K562 (cell line): ENCODE measurements around the gene GRB10. TPM values are rescaled to one million over a fixed set of nuclear protein-coding genes. Genes with fewer than 3 reads are reported as not detected.

Source experiments
- ARID3A ChIP-seq: IDR thresholded peaks from 2 replicates; pipeline ENCODE4 v1.6.1; 2012; ENCODE audit warnings: low read depth, low read length, improper control_type of control experiment, borderline replicate concordance
- CREM ChIP-seq: IDR thresholded peaks from 2 replicates; pipeline ENCODE4 v1.6.1; 2014; ENCODE audit warnings: antibody characterized with exemption, low read depth
- ERF ChIP-seq: fragments of 450-650 bp; formaldehyde crosslinking; IDR thresholded peaks from 2 replicates; pipeline ENCODE4 v1.4.0; 2020; ENCODE audit warnings: mild to moderate bottlenecking, mixed read lengths
- FIP1L1 ChIP-seq: fragments of 200-400 bp; formaldehyde crosslinking; IDR thresholded peaks from 2 replicates; pipeline ENCODE4 v1.6.1; 2018; ENCODE audit warnings: mild to moderate bottlenecking, low read depth, low read length; ENCODE audit not compliant: poor library complexity, severe bottlenecking
- FOXJ2 ChIP-seq: fragments of 200-800 bp; sonication (Bioruptor generic); IDR thresholded peaks from 2 replicates; pipeline ENCODE4 v1.6.1; 2016; ENCODE audit warnings: missing genetic modification characterization, missing compliant biosample characterization
- HDAC1 ChIP-seq, 2 experiments: fragments of 450-650 bp; IDR thresholded peaks; 2 replicates each; pipeline ENCODE4 v1.6.1; 2016 to 2017; ENCODE audit warnings: inconsistent platforms in 1 of 2, mild to moderate bottlenecking in 1 of 2, moderate library complexity in 1 of 2
- HMBOX1 ChIP-seq: sonication (generic); IDR thresholded peaks from 2 replicates; pipeline ENCODE4 v1.6.1; 2016
- MXD1 ChIP-seq: fragments of 250-450 bp; sonication (Bioruptor Pico); IDR thresholded peaks from 2 replicates; pipeline ENCODE4 v1.8.0; 2021; ENCODE audit warnings: borderline replicate concordance, mild to moderate bottlenecking, moderate library complexity; ENCODE audit not compliant: poor library complexity, severe bottlenecking
- PHB ChIP-seq: fragments of 250-450 bp; sonication (Bioruptor Pico); IDR thresholded peaks from 2 replicates; pipeline ENCODE4 v1.5.0; 2021
- RREB1 ChIP-seq: fragments of 250-450 bp; sonication (Bioruptor Pico); IDR thresholded peaks from 2 replicates; pipeline ENCODE4 v1.4.0; 2020
- SMARCB1 ChIP-seq: IDR thresholded peaks from 2 replicates; pipeline ENCODE4 v1.6.1; 2011; ENCODE audit warnings: improper control_type of control experiment, low read depth; ENCODE audit not compliant: insufficient read length
- TEAD1 ChIP-seq, 2 experiments: fragments of 450-650 bp in 1 of 2; sonication (generic) in 1 of 2; formaldehyde crosslinking; IDR thresholded peaks; 2 replicates each; pipeline versions ENCODE4 v1.4.0 to v1.8.0; 2020 to 2022; ENCODE audit warnings: mild to moderate bottlenecking in 2 of 2, missing genetic modification reagents in 1 of 2
- WHSC1 ChIP-seq: IDR thresholded peaks from one replicate; pipeline ENCODE4 v1.6.1; 2012; ENCODE audit warnings: low read length, control low read depth, inconsistent platforms
- YBX1 ChIP-seq: fragments of 450-650 bp; IDR thresholded peaks from 2 replicates; pipeline ENCODE4 v1.7.1; 2016; ENCODE audit warnings: mild to moderate bottlenecking
- ZNF347 ChIP-seq: fragments of 450-650 bp; formaldehyde crosslinking; IDR thresholded peaks from 2 replicates; pipeline ENCODE4 v1.4.0; 2020; ENCODE audit warnings: low read depth, mild to moderate bottlenecking, moderate library complexity
- ZNF583 ChIP-seq: fragments of 250-450 bp; sonication (Bioruptor Pico); IDR thresholded peaks from 2 replicates; pipeline ENCODE4 v1.4.0; 2020
- ZSCAN32 ChIP-seq: fragments of 450-650 bp; formaldehyde crosslinking; IDR thresholded peaks from 2 replicates; pipeline ENCODE4 v1.4.0; 2020; ENCODE audit warnings: mild to moderate bottlenecking, moderate library complexity
- ZZZ3 ChIP-seq: fragments of 450-650 bp; IDR thresholded peaks from 2 replicates; pipeline ENCODE4 v1.6.1; 2016; ENCODE audit warnings: antibody characterized with exemption, mild to moderate bottlenecking, moderate library complexity
- polyA plus RNA-seq, 8 experiments: library from polyadenylated mRNA; depleted of rRNA in 4 of 8; stranded (reverse) in 5 of 8; unstranded in 3 of 8; fragments of >200 nt; fragmentation: Nextera tagmentation in 2 of 8; fragmentation: Illumina TruSeq in 1 of 8; extraction: Ambion mirVana in 2 of 8; extraction: Trizol in 1 of 8; gene quantifications; 2 replicates each; pipeline versions ENCODE4 v1.2.1 to v1.2.3, GENCODE V29; 2011 to 2014; ENCODE audit warnings: inconsistent platforms in 1 of 8, missing spikeins in 1 of 8
- total RNA-seq, 7 experiments: library from RNA; depleted of rRNA in 6 of 7; stranded (reverse); fragments of >200 nt in 6 of 7; fragmentation: Illumina TruSeq in 2 of 7; extraction: Trizol in 2 of 7; gene quantifications; 2 replicates each; pipeline versions ENCODE4 v1.2.1 to v1.2.3, GENCODE V29; 2011 to 2021; ENCODE audit warnings: low replicate concordance in 1 of 7

Gene GRB10
- total and polyA plus RNA-seq, 9 of the 15 experiments (the other 6 are each of a cell fraction or from before 2014, with no cell fraction given), result 8.9 to 88.5 (median 40.7) TPM

- TF ChIP-seq PHB (CRISPR knock-in tag), result no peak
- peak; percentile 56; the same call in 1 of the 2 replicates for TF ChIP-seq CREM
- no peak for TF ChIP-seq SMARCB1
- TF ChIP-seq FOXJ2 (tag), result peak; percentile 89
- TF ChIP-seq MXD1, result no peak
- no peak for TF ChIP-seq YBX1
- TF ChIP-seq HDAC1 (IDR thresholded peaks at IDR 0.05), result peak; percentile 67 to 99; a peak in 3 of 4 replicates
- TF ChIP-seq ZNF347 (CRISPR knock-in tag), result no peak
- no peak for TF ChIP-seq ERF (CRISPR knock-in tag)
- no peak for TF ChIP-seq ZNF583 (CRISPR knock-in tag)
- TF ChIP-seq ARID3A, result no peak
- TF ChIP-seq RREB1 (CRISPR knock-in tag), result no peak
- peak in 1 of 2 experiments; percentile 14; a peak in 2 of 4 replicates for TF ChIP-seq TEAD1 (CRISPR knock-in tag; IDR thresholded peaks at IDR 0.05)
- TF ChIP-seq HMBOX1, result peak; percentile 66; the same call in 1 of the 2 replicates
- TF ChIP-seq ZZZ3, result no peak
- no peak for TF ChIP-seq ZSCAN32 (CRISPR knock-in tag)
- TF ChIP-seq WHSC1, result no peak
- no peak for TF ChIP-seq FIP1L1
Observed at GRCh38 chr7:50558294-50559053, 224.2 kb downstream of the GRB10 start (continued).
